ENCODE measurements around the gene FAM20A.
"Not testable (repeated sequence)": the region's sequence is repeated elsewhere in the genome, so short reads cannot be mapped to it uniquely, and the experiment has no call there.

Gene FAM20A

DNA sequence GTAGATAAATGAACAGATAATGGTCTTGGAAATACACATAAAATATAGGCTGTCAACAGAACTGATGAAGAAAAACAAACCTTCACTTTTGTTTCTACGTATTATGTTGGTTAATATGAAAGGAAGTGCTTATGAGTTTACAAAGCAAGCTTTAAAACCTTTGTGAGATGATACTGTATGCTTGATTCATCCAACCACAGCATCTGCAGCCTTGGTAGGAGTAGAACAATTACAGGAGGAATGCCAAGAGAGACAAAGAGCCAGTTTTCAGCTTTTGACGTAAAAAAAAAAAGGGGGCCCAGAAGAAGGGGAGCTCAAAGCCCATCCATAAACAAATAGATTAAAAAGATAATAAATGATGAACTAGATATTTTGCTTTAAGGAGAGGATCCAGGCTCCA lies 13.3 kb downstream of the FAM20A start:
- peak; percentile 64 for DNase-seq (ENCODE audit: low spot score)

- DNase-seq (ENCODE audit: low spot score) = no peak
Observed at GRCh38 chr17:68587026-68587425, 14.1 kb downstream of the FAM20A start.

GRCh38 chr17:68585643-68586042 lies 15.5 kb downstream of the FAM20A start:
- DNase-seq (ENCODE audit: low spot score) = no peak

GRCh38 chr17:68584581-68585303 lies 16.4 kb downstream of the FAM20A start:
- no peak for DNase-seq (ENCODE audit: low spot score)

DNA sequence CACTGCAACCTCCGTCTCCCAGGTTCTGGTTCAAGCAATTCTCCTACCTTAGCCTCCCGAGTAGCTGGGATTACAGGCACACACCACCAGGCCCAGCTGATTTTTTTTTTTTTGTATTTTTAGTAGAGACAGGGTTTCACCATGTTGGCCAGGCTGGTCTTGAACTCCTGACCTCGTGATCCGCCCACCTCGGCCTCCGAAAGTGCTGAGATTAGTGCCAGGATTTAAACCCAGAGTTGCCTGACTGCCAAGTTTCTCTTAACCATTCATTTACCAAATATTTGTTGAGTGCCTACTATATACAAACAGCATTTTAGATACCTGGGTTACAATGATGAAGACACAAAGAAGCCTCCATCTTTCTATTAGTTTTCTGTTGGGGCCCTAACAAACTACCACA lies 18.3 kb downstream of the FAM20A start:
- not testable (repeated sequence) for DNase-seq (ENCODE audit: low spot score)

DNA sequence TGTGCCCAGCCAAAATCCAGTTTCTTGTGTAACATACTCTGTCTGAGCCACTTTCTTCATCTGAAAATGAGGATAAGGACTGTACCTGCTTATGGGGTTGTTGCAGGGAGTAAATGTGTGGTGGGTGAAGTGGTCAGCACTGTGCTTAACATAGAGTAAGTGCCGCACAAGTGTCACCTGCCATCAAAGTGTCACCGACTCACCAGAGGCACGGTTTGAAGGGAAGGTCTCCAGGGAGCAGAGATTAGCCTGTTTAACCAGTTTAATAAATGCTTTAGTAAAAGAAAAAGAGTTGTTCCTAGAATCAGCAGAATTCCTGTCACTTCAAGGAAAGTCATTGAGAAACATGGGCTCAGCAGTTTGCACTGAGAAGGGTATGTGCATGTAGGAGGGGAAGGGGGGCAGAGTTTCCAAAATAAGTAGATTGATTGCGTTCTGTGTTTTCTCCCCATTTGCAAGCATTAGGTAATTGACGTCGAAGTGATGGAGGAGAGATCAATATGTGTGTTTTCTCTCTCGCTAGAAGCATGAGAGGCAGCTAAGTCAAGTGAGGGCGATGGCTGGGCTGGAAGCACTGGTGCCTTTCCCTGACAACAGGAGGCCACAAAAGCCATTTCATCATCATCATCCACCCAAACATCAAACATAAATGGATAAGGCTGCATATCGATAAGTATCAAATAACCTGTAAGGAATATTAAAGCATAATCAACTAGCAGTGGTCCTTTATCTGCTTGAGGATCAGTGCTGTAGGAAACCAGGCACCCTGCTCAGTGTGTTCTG lies 19.1 kb downstream of the FAM20A start:
- no peak for DNase-seq (ENCODE audit: low spot score)

DNA sequence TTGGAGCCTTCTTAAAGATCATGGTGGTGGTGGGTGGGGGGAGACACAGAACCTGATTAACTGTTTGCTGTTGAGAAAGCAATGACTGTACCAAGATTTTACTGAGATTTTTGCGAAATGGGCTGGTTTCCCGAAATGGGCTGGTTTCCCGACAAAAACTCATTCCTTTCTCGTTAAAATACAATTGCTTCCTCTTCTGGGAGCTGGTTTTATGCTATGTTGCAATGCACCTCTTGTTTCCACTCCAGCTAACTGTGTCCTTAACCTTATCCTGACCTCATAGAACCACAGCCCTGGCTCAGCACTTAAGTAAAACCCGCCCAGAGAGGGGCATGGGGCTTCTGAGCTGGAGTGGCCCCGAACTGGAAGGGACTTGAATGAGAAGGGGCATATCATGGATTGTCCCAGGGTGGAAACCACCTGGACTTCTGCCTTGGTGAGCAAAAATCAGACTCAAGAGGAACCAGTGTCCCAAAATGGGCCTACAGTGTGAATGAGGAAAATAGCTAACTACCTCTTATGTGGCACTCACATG lies 20.9 kb downstream of the FAM20A start:
- no peak for DNase-seq (ENCODE audit: low spot score)

- no peak for DNase-seq (ENCODE audit: low spot score)
Observed at GRCh38 chr17:68579194-68579927, 21.8 kb downstream of the FAM20A start.

- DNase-seq (ENCODE audit: low spot score) = no peak
Observed at GRCh38 chr17:68578236-68578635, 22.9 kb downstream of the FAM20A start.

GRCh38 chr17:68577497-68577821 lies 23.7 kb downstream of the FAM20A start:
- DNase-seq (ENCODE audit: low spot score) = no peak

DNA sequence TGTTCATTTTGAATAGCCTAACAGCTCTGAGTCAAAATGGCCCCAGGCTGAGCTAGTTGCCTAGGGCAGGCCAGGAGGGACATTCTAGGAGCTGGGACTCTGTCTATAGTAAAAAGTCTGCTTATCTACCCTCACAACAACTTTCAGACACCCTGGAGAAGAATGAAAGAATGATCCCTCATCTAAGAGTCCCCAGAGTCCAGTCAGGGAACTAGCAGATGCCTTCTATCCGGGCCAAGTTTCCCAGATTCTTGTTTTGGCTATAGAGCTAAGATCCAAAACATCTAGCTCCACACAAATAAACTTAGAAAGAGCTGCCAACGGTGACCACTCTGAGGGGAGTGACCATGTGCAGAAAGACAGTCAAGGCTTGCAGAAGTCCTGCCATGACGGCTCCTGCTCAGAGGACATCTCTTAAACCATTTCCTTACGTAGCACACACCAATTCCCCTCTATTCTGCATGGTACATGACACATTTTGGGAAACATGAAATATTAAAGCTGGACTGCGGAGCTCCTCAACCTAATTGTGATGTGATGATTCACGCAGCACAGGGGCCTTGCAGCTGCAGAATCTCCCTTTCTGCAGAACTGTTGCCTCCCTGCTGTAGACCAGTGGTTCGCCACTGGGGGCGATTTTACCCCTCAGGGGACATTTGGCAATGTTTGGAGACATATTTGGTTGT lies 24.2 kb downstream of the FAM20A start:
- no peak for DNase-seq (ENCODE audit: low spot score)

GRCh38 chr17:68576137-68576536 lies 25.0 kb downstream of the FAM20A start:
- no peak for DNase-seq (ENCODE audit: low spot score)

- no peak for DNase-seq (ENCODE audit: low spot score)
Observed at GRCh38 chr17:68573338-68573737, 27.8 kb downstream of the FAM20A start.

DNA sequence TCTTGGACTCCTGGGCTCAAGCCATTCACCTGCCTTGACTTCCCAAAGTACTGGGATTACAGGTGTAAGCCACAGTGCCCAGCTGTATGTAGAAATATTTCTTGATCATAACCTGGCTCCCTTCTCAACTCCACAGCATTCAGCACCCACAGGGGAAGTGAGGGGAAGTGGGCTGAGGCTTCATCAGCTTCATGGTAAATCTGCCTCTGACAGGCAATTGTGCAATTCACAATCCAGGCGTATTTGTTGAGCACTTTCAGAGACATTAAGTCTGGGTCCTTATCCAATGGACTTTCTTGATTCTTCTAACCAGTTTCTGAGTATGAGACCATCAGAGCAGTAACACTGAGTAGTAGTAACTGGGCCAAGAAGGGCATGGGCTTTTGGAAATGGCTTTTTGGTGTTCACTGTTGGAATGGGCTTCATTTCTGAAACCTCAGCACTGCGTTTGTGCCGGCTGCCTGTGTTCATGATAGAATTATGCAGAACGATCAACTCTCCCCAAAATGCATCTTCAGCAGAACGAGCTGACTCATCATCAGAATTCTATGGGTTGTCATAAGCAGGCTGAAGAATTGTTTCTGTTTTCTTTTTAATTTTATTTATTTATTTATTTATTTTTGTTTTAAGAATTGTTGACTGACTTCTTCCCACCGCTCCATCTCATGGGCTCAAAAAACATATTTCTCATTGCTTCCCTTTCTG lies 28.9 kb downstream of the FAM20A start:
- no peak for DNase-seq (ENCODE audit: low spot score)

DNA sequence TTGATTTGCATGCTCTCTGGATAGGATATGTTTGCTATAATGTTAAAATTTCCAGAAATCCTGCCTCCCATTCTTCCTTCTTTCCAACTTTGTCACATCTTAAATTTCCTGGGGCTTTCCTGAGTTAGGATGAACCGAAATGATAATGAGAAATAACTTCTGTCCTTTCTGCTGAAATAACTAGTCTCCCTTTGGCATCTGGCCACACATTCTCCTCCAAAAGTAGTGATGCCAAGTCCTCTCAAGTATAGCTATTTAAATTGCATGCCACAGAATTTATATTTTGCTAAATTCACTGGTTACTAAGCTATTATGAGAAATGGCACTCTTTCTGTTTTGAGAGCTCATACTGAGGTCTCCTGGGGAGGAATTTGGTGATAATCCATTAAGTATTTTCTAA lies 30.6 kb downstream of the FAM20A start:
- DNase-seq (ENCODE audit: low spot score) = no peak

DNA sequence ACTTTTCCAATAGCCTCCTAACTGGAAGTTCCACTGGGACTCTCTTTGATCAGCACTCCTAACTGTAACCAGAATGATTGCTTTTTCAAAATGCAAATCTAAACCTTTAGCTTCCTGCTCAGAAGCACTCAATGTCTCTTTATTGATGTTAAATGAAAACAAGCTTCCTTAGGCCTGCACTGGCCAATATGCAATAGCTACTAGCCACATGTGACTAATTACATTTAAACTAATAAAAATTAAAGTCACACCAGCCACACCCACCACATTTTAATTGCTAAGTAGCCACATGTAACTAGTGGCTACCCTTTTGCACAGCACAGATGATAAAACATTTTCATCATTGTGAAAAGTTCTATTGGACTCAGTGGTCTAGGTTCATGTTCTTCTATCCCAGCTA lies 31.8 kb downstream of the FAM20A start:
- DNase-seq (ENCODE audit: low spot score) = no peak

GRCh38 chr17:68568581-68568980 lies 32.6 kb downstream of the FAM20A start:
- DNase-seq (ENCODE audit: low spot score) = no peak

DNA sequence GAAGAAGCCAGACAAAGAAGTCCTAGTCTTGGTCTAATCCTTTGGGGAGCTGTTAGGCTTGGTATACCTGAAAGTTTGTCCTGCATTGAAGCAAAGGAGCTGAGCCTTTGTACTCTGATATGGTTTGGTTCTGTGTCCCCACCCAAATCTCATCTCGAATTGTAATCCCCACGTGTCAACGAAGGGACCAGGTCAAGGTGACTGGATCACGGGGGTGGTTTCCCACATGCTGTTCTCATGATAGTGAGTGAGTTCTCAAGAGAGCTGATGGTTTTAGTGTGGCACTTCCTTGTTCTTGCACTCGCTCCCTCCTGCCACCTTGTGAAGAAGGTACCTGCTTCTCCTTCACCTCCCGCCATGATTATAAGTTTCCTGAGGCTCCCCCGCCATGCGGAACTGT lies 33.6 kb downstream of the FAM20A start:
- DNase-seq (ENCODE audit: low spot score) = no peak

DNA sequence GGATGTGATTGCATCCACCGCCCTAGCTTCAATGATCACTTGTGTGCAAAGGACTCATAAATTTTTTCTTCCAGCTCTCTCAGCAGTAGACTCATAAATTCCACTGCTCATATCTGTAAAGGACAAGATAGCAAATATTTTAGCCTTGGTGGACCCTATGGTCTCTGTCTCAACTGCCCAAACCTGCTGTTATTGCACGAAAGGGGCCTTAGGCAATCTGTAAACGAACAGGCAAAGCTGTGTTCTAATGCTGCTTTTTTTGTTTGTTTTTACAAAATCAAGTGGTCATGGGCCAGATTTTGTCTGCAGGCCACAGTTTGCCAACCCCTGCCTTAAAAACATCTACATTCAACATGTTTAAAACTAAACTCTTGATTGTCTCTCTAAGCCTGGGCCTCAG lies 34.1 kb downstream of the FAM20A start:
- no peak for DNase-seq (ENCODE audit: low spot score)

DNA sequence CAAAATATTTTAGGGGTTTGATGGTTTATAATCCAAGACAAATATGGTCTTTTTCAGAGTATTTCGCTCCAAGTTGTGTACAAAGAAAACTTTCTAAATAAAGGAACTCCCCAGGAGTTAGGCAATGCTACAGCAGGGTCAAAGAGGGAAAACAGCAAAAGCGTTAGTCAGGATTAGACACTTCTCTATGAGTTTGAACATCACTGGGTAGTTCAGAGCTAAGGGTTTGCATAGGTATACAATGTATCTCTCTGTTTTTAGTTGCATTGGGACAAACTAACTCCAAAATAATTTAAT lies 34.8 kb downstream of the FAM20A start:
- no peak for DNase-seq (ENCODE audit: low spot score)

- no peak for DNase-seq (ENCODE audit: low spot score)
Observed at GRCh38 chr17:68565661-68566441, 35.3 kb downstream of the FAM20A start.

All from globus pallidus (tissue), 1 donor.